GM23338 (cell line): ENCODE data around the gene FAM78A.

Experiments
- CTCF ChIP-seq, 2 experiments: fragments of 200-600 bp in 1 of 2; sonication (generic) in 1 of 2; conservative IDR thresholded peaks; 2 replicates each; pipeline versions ENCODE4 v1.5.1 to v1.6.1; 2016 to 2017; ENCODE audit warnings: antibody characterized with exemption in 2 of 2, low read depth in 2 of 2, mild to moderate bottlenecking in 2 of 2, moderate library complexity in 1 of 2
- EZH2phosphoT487 ChIP-seq: fragments of 200-600 bp; sonication (generic); IDR thresholded peaks from one replicate; pipeline ENCODE4 v1.8.1; 2018; ENCODE audit warnings: antibody characterized with exemption; ENCODE audit not compliant: unreplicated experiment
- REST ChIP-seq: IDR thresholded peaks from one replicate; pipeline ENCODE4 v1.6.1; 2018; ENCODE audit warnings: antibody characterized with exemption; ENCODE audit not compliant: unreplicated experiment

DNA sequence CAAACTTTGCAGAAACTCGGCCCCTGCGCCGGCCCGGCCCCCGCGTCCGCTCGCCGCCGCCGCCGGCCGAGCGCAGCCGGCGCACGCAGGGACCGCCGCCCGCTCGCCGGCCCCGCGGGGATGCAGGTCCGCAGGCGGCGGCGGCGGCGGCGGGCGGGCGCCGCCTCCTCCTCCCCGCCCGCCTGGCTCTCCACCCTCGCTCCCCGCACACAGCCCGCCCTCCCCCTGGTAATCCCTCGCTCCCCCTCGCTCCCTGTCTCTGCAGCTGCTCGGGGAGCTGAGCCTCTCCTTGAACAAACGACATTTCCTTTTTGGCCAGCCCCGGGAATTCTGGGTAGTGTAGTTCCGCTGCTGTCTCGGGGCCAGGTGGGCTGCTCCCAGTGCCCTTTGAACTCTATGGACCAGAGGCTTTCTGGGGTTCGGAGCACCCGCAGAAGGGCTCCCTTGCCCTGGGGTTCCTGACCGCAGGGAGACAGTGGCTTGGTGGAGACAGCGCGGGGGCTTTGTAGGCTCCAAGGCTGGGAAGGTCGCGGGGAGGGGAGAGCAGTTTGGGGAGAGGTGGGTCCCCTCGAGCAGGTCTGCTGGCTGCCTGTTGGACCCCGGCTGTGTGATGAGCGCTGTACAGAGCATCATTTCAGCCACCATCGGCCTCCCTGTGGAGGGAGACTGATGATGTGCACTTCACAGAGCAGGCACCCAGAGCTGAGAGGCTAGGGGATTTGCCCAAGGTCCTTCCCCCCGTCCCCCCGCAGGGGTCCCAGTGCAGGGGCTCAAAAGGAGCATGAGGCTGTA lies 1.8 kb upstream of the FAM78A start:
- TF ChIP-seq EZH2phosphoT487 (no peak), CTCF (conservative IDR thresholded peaks at IDR 0.05; ENCODE audit: low read depth in 2 of 2) (no peak), REST (no peak)
